CD14-positive monocyte (primary cell): ENCODE measurements around the gene PCYT2. TPM values are rescaled to one million over a fixed set of nuclear protein-coding genes. Genes with fewer than 3 reads are reported as not detected.

Experiments
- DNase-seq, 3 donors: peaks; one replicate each; pipeline ENCODE4 v3.0.0-alpha.2; 2011 to 2022
- H2AFZ ChIP-seq: 2 replicates; pipeline ENCODE4 v1.6.0; 2012; ENCODE audit warnings: mild to moderate bottlenecking, low read depth, low read length, inconsistent platforms; ENCODE audit not compliant: insufficient read depth, poor library complexity, severe bottlenecking
- H3K27ac ChIP-seq, 2 donors: 1 replicate in 1 of 2; 2 replicates in 1 of 2; pipeline ENCODE4 v1.5.1; 2012 to 2013; ENCODE audit warnings: low read length in 2 of 2, control low read depth in 1 of 2, inconsistent platforms in 1 of 2, low read depth in 1 of 2, mild to moderate bottlenecking in 1 of 2
- H3K27me3 ChIP-seq, 2 donors: one replicate each; pipeline versions ENCODE4 v1.6.0 to v1.6.1; 2011 to 2013; ENCODE audit warnings: low read length in 2 of 2; ENCODE audit not compliant: control insufficient read depth in 2 of 2, insufficient read depth in 2 of 2
- H3K36me3 ChIP-seq, 2 donors: replicated peaks in 1 of 2; 1 replicate in 1 of 2; 2 replicates in 1 of 2; pipeline versions ENCODE4 v1.5.1 to v1.6.1; 2012 to 2013; ENCODE audit warnings: low read length in 2 of 2, control low read depth in 1 of 2, inconsistent platforms in 1 of 2, mild to moderate bottlenecking in 1 of 2; ENCODE audit not compliant: insufficient read depth in 2 of 2, control insufficient read depth in 1 of 2
- H3K4me1 ChIP-seq, 2 donors: 1 replicate in 1 of 2; 2 replicates in 1 of 2; pipeline versions ENCODE4 v1.5.1 to v1.6.1; 2012 to 2013; ENCODE audit warnings: low read length in 2 of 2, control low read depth in 1 of 2, inconsistent platforms in 1 of 2, mild to moderate bottlenecking in 1 of 2, moderate library complexity in 1 of 2; ENCODE audit not compliant: insufficient read depth in 2 of 2, control insufficient read depth in 1 of 2
- H3K4me2 ChIP-seq: replicated peaks from 2 replicates; pipeline ENCODE3; 2012; ENCODE audit warnings: low read length, moderate library complexity, mild to moderate bottlenecking; ENCODE audit not compliant: poor library complexity, severe bottlenecking; ENCODE audit errors: extremely low read depth
- H3K4me3 ChIP-seq, 3 experiments: fragments of 200-600 bp in 1 of 3; sonication (generic) in 1 of 3; replicated peaks in 1 of 3; 1 replicate in 2 of 3; 2 replicates in 1 of 3; pipeline ENCODE4 v1.5.1; 2011 to 2013; ENCODE audit warnings: low read length in 3 of 3, mild to moderate bottlenecking in 3 of 3, control low read depth in 2 of 3, low read depth in 2 of 3, inconsistent platforms in 1 of 3, moderate library complexity in 1 of 3
- H3K79me2 ChIP-seq: 2 replicates; pipeline ENCODE4 v1.6.0; 2012; ENCODE audit warnings: mild to moderate bottlenecking, control low read depth, inconsistent platforms, low read length, moderate library complexity; ENCODE audit not compliant: insufficient read depth
- H3K9ac ChIP-seq: 2 replicates; pipeline ENCODE4 v1.6.0; 2017; ENCODE audit warnings: low read length, mild to moderate bottlenecking; ENCODE audit not compliant: insufficient read depth, poor library complexity, severe bottlenecking
- H3K9me3 ChIP-seq, 2 donors: replicated peaks in 1 of 2; 1 replicate in 1 of 2; 2 replicates in 1 of 2; pipeline versions ENCODE4 v1.5.1 to v1.6.1; 2012 to 2013; ENCODE audit warnings: low read length in 2 of 2, control low read depth in 1 of 2; ENCODE audit not compliant: control insufficient read depth in 1 of 2, insufficient read depth in 1 of 2
- H4K20me1 ChIP-seq: 2 replicates; pipeline ENCODE4 v1.6.0; 2012; ENCODE audit warnings: mild to moderate bottlenecking, low read length, control low read depth, moderate library complexity; ENCODE audit not compliant: insufficient read depth
- H3K27ac Mint-ChIP-seq, 7 donors: one replicate each; pipeline ENCODE4 v1.8.0; 2020; ENCODE audit warnings: mild to moderate bottlenecking in 7 of 7, mixed read lengths in 7 of 7, moderate library complexity in 6 of 7, inconsistent platforms in 2 of 7
- H3K27me3 Mint-ChIP-seq, 3 donors: one replicate each; pipeline ENCODE4 v1.8.0; 2021 to 2022; ENCODE audit warnings: low read depth in 3 of 3, mild to moderate bottlenecking in 3 of 3, mixed read lengths in 3 of 3, moderate library complexity in 3 of 3, inconsistent platforms in 1 of 3
- H3K36me3 Mint-ChIP-seq, 2 donors: one replicate each; pipeline ENCODE4 v1.8.0; 2020; ENCODE audit warnings: mixed read lengths in 2 of 2, inconsistent platforms in 1 of 2, mild to moderate bottlenecking in 1 of 2
- H3K4me1 Mint-ChIP-seq: one replicate; pipeline ENCODE4 v1.8.0; 2020; ENCODE audit warnings: mild to moderate bottlenecking, mixed read lengths
- H3K4me3 Mint-ChIP-seq, 2 donors: one replicate each; pipeline ENCODE4 v1.8.0; 2020; ENCODE audit warnings: mild to moderate bottlenecking in 2 of 2, mixed read lengths in 2 of 2, moderate library complexity in 1 of 2
- H3K9me3 Mint-ChIP-seq, 7 donors: one replicate each; pipeline ENCODE4 v1.8.0; 2020 to 2022; ENCODE audit warnings: mixed read lengths in 7 of 7, mild to moderate bottlenecking in 6 of 7, moderate library complexity in 6 of 7, inconsistent platforms in 2 of 7
- WGBS: methylation state at CpG from one replicate; pipeline ENCODE4 v1.1.5; 2013; ENCODE audit warnings: missing lambda C conversion rate; ENCODE audit not compliant: insufficient coverage; 5-methylcytosine and 5-hydroxymethylcytosine counted together
- intact Hi-C, 2 donors: fragments of 100-400 bp; cut with micrococcal nuclease; formaldehyde crosslinking; loops; one replicate each; pipeline versions ENCODE4 v1.15.0 to v1.15.1; 2023
- polyA plus RNA-seq, 3 donors: library from polyadenylated mRNA; depleted of rRNA in 1 of 3; unstranded in 2 of 3; stranded (reverse) in 1 of 3; fragments of 300-500 nt in 2 of 3; fragments of >200 nt in 1 of 3; fragmentation: Illumina TruSeq in 2 of 3; gene quantifications; 1 replicate in 2 of 3; 2 replicates in 1 of 3; pipeline ENCODE4 v1.2.3, GENCODE V29; 2012 to 2021
- TF ChIP-seq, protein P1 (sequence below): fragments of 200-600 bp; IDR thresholded peaks from one replicate; pipeline ENCODE4 v1.8.0; 2022; ENCODE audit warnings: antibody characterized with exemption, mild to moderate bottlenecking

PCYT2 gene
- polyA plus RNA-seq, 3 donors: 10.7 to 14.5 (median 11.0) TPM

DNA sequence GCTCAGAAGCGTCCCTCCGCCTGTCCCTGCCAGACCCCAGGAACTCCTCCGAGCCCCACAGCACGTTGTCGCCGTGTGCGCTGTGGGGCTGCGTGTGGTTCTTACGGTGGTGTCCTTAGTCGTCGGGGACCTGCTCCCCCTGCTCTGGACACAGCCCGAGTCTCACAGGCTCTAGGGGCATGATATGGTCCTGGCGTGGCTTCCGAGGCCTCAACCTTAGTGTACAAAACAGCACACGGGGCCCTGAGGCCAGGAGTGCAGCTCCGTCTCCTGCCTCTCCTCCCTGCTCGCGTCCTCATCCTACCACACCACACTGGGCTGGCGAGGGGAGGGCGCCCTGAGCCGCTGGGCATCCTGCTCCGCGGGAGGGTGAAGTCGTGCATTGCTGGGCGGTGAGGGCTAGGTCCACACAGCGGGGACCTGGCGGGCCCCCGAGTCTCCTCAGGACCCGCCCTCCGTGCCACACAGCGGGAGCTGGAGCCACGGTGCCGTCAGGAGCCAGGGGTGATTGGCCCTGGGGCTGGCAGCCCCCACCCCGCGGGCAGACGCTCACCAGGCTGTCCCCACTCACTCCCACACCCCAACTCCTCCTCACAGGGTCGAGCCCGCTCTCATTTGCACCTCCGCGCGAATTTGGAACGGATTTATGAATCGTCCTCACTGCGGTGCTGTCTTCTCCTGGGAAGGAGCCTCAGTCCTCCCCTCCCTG is 17.5 kb upstream of the PCYT2 start:
- Histone ChIP-seq H4K20me1 (peaks cover 27% of the 10 kb centered on the region), H2AFZ (peak overlapping the region; percentile 73), H3K4me1 (peaks cover 40 to 46% of the 10 kb centered on the region in 2 donors), H3K4me2 (peak overlapping the region; percentile 75), H3K27ac (no peak overlapping the region), H3K79me2 (peaks cover 35% of the 10 kb centered on the region), H3K4me3 (peak overlapping the region in 1 of 3 experiments; percentile 71), H3K9ac (peak overlapping the region; percentile 99), H3K9me3 (no peaks in the 10 kb centered on the region), H3K27me3 (peaks cover 9 to 39% of the 10 kb centered on the region in 2 donors), H3K36me3 (no peaks in the 10 kb centered on the region)
- H3K9me3 Mint-ChIP-seq: peaks cover 0 to 5% (median 0%) of the 10 kb centered on the region in 7 donors
- H3K4me1 Mint-ChIP-seq: peaks cover 42% of the 10 kb centered on the region
- WGBS: 16% methylated on average over 36 of the region's 44 CpGs
- TF ChIP-seq, protein P1, sequence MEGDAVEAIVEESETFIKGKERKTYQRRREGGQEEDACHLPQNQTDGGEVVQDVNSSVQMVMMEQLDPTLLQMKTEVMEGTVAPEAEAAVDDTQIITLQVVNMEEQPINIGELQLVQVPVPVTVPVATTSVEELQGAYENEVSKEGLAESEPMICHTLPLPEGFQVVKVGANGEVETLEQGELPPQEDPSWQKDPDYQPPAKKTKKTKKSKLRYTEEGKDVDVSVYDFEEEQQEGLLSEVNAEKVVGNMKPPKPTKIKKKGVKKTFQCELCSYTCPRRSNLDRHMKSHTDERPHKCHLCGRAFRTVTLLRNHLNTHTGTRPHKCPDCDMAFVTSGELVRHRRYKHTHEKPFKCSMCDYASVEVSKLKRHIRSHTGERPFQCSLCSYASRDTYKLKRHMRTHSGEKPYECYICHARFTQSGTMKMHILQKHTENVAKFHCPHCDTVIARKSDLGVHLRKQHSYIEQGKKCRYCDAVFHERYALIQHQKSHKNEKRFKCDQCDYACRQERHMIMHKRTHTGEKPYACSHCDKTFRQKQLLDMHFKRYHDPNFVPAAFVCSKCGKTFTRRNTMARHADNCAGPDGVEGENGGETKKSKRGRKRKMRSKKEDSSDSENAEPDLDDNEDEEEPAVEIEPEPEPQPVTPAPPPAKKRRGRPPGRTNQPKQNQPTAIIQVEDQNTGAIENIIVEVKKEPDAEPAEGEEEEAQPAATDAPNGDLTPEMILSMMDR: no peak
- intact Hi-C loops: loop anchor here in 1 of 2 donors (5.0 kb wide), 2 partner anchors 49 to 56 kb away; partner anchors contain the start of genes ARHGDIA and ASPSCR1
- H3K36me3 Mint-ChIP-seq: peaks cover 0 to 2% of the 10 kb centered on the region in 2 donors
- peak overlapping the region in 1 of 7 donors; percentile 31 for H3K27ac Mint-ChIP-seq
- peak overlapping the region; percentile 60 to 78 for H3K4me3 Mint-ChIP-seq
- H3K27me3 Mint-ChIP-seq: peaks cover 32 to 45% (median 36%) of the 10 kb centered on the region in 3 donors
- no peak for DNase-seq

DNA sequence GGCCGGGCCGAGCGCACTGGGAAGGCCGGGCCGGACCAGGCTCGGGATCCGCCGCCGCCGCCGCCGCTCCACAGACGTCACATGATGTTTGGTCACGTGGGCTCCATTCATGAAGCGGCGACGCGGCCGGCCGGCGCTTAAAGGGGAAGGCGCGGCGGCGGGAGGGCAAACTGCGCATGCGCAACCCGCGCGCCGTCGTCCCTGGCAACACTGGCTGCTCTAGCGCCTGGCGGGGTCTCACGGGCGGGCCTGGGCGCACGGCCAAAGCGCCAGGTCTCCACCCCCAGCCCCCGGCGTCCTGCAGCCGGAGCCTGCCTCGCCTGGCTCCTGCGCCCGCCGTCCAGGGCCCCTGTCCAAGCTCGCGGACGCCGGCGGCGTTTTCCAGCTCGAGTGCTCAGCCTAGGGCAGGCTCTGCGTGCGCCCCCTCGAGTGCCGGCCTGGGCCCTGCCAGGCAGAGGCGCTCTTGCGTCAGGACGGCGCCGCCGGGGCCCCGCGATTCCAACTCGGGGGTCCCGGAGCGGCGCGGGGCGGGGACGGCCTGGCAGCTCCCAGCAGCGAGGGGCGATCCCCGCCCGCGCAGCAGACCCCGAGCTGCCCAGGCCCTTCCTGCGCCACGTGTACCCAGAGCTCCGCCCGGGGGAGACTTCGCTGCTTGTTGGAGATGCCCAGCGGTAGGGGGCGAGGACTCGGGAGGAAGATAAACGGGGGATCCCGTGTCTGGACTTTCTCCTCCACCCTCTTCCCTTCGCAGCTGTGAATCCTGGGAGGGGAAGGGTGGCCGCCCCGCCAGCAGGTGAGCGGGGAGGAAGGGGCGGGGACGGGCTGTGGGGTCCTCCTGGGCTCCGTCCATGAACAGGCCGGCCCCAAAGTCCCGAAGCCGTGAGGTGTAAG is 16.7 kb upstream of the PCYT2 start, which contains the start of gene MAFG:
MAFG (minus strand) TSS at position 83 of the 891 bp plus-strand sequence. CDS start 4,550 bp downstream, outside the sequence.
- TF ChIP-seq, protein P1: peak; percentile 33
- intact Hi-C loops: loop anchor here in 1 of 2 donors (5.0 kb wide), 2 partner anchors 49 to 56 kb away; partner anchors contain the start of genes ARHGDIA and ASPSCR1
- Mint-ChIP-seq H3K27ac (peak within 1 kb of the TSS; percentile 97 to 98 (median 98)), H3K4me1 (peaks cover 47% of the 10 kb centered on the region), H3K36me3 (peaks cover 0 to 2% of the 10 kb centered on the region in 2 donors), H3K27me3 (peaks cover 31 to 44% (median 32%) of the 10 kb centered on the region in 3 donors), H3K4me3 (peak within 1 kb of the TSS; percentile 91 to 93), H3K9me3 (peaks cover 0 to 5% (median 0%) of the 10 kb centered on the region in 7 donors)
- H3K4me3 ChIP-seq: peak within 1 kb of the TSS; percentile 70 to 81 (median 74)
- H3K27me3 ChIP-seq: peaks cover 9 to 39% of the 10 kb centered on the region in 2 donors
- peaks cover 35% of the 10 kb centered on the region for H4K20me1 ChIP-seq
- H3K9ac ChIP-seq: peak within 1 kb of the TSS; percentile 99
- H3K9me3 ChIP-seq: no peaks in the 10 kb centered on the region
- DNase-seq: peak; percentile 89 to 95 (median 95)
- H3K79me2 ChIP-seq: peaks cover 43% of the 10 kb centered on the region
- no peaks in the 10 kb centered on the region for H3K36me3 ChIP-seq
- peak within 1 kb of the TSS; percentile 73 for H2AFZ ChIP-seq
- peak within 1 kb of the TSS; percentile 90 for H3K4me2 ChIP-seq
- under 1% methylated on average over 83 of the region's 98 CpGs for WGBS
- peak within 1 kb of the TSS; percentile 95 to 99 for H3K27ac ChIP-seq
- H3K4me1 ChIP-seq: peaks cover 48 to 54% of the 10 kb centered on the region in 2 donors
